HuH-7.5 (cell line): ENCODE data around the gene CAMK1G.

Experiments
- DNase-seq: peaks from one replicate; pipeline ENCODE4 v3.0.0; 2011; ENCODE audit warnings: low spot score

Gene CAMK1G

DNA sequence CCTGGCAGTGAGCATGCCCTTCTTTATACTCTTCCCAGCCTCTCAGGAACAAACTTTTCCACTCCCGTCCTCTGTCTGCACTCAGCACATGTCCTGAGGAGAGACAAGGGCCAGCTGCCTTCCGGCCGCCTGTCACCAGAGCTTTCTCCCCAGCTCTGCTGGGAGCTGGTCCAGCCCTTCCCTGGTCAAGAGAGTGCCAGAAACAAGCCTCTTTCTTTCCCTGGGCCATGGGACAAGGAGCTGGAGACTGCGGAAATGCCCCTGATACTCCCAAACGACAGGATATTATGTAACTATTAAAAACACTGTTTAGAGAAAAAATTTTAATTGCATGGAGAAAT is 58.3 kb downstream of the CAMK1G start:
- no peak for DNase-seq

DNA sequence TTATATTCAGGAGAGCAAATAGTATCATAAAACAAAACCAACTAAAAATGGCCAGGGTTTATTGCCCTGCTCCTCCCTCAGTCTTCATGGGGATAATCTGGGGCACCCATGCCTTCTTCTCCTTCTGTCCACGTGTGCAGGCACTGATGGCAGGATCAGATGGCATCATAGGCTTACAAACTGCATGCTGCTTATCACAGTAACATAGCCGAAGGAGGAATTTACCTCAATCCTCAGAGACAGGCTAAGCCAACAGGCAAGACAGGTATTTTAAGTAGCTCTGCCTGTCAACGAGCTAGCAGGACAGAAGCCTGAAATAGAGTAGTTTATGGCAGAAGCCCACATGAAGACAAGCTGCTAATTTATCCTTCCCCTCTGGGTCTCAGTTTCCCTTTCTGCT is 59.3 kb downstream of the CAMK1G start:
- DNase-seq: no peak

DNA sequence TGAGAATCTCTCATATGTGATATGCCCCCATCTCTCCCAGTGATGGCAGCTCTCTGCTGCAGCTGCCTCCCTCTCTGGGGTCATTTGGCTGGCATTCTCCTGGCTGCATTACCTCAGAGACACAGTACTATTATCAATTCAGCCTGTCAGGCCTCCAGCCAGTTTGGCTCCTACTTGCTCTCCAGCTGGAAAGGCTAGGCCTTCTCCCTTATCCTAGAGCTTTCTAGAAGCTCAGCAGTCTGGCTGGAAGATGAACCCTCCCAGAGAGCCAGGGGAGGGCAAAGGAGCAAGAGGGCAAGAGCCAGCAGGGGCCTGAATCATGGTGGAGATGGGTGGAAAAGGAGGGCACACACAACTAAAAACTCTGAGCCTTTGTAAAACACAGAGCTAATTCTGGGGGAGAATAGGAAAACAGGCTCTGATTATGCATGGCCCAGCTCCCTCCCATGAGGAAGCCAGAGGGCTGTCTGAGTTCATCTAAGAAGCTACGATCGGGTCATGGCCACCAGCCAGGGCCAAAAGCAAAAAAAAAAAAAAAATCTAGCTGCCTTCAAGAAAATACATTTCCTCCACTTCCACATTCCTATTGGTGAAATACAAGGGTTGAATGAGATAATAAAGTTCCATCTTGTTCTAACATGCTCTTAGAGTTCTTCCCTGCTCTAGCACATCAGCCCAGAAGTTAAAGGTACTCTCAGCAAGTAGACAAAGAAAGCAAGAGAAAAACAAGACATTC is 59.9 kb downstream of the CAMK1G start:
- no peak for DNase-seq

DNA sequence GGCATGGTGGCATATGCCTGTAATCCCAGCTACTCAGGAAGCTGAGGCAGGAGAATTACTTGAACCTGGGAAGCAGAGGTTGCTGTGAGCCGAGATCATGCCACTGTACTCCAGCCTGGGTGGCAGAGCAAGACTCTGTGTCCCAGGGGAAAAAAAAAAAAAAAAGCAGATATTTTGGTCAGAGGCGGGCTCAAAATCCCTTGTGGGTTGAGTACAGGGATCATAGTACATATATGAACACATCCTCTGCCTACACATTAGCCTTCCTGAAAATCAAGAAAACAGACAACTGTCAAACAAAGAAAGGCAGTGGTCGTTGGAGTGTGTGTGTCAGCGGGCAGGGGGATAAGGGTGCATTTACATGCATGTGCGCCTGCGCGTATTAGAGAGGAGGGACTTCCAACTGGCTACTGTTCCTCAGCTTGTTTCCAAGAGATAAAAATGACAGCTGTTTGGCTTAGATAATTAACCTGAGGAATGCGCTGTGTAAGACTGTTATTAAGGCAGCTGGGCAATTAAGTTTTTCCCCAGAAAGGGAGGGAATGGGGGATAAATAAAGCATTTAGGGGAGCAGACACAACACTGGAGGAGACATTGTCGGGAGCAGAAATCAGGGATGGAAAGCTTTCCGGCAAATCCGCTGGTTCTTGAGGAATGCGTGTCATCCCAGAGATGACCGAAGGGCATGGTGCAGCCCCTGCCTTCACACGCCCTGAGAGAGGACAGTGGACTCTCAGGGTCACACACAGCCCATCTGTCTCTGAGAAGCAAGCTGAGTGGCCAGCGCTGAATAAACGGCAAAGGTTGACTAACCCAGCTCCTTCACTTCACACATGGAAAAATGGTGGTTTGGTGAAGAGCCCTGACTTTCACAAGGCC is 62.3 kb downstream of the CAMK1G start:
- no peak for DNase-seq

DNA sequence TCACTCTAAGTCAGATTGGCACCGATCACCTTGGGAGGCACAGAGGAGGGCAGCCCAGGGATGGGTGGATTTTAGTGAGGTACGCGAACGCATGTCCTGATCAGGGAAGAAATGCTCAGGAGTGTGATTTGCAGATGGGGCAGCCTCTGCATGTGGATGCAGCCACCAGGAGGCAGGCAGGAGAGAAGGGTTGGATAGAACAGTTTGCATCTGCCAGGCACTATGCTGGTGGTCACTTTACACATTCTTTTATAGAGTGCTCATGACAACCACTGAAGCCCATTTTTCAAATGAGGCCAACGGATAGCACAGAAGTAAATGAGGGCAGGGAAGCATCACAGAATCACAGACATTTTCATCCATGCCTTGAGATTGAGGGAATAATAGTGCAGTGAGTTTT is 63.0 kb downstream of the CAMK1G start:
- DNase-seq: no peak

DNA sequence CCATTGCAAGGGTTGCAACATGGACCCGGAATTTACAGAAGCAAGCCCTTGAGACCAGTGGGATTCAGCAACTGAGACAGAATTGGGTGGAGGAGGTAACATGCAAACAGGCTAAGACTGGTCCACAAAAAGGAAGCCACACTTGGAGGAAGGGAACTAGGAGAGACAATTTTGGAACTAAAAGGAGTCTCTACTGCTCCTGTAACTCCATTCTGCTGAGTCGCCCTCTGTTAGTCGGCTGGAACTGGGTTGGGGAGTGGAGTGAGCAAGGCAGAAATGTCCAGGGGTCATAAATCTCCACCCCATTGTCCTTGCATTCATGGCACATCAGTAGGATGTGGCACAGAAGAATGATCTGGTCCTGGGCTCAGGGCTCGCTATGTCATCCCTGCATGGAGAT is 63.6 kb downstream of the CAMK1G start:
- no peak for DNase-seq

DNA sequence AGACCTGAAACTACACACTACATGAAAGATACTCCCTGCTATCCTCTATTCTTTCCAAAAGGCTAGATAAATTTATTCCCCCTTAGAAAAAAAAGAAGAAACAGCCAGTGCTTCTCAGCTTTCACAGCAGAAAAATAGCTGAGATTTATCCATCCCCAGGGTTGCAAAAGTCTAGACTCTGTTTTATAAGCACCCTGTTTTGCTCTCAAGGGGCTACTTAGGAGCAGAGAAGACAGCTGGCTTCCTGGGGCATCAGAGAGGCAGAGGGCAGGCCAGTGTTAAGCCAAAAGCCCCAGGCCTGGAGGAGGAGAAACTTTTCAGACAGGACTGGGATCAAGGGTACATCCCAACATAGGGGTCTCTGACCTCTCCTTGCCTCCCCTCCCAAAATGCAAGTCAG is 64.8 kb downstream of the CAMK1G start:
- DNase-seq: no peak

DNA sequence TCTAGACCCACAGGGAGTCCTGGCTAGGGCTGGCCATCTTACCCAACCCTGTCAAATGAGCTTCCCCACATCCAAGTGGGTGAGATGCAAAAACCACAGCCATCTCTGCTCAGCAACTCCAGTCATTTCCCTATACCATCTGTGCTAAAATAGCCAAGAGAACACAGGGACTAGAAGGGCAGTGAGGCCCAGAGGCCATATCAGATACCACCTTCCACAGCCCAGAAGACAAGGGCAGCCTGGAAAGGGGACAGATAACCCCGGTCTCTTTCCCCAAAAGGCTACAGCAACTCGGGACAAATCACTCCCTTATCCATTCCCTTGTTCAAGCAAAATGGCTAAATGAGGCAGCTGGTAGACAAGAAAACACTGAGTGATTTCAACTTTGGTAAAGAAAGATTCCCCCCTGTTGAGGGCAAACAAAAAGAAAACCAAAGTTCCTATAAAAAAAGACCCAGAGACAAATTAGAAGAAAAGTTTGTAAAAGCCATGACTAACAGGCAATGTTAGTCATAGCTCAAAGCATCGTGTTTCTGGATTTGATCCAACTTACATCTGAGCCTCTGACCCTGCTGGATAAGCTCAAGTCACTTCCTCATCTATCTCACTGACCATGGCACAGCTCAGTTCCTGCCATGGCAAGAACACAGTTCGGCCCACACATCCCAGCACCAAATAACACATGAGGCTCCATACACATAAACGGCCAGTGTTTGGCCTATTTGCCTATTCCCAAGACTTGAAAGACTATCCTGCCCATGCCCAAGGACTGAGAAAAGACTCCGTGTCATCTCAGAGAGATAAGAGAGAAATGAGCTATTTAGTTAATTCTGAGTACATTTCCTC is 65.6 kb downstream of the CAMK1G start:
- DNase-seq: no peak

DNA sequence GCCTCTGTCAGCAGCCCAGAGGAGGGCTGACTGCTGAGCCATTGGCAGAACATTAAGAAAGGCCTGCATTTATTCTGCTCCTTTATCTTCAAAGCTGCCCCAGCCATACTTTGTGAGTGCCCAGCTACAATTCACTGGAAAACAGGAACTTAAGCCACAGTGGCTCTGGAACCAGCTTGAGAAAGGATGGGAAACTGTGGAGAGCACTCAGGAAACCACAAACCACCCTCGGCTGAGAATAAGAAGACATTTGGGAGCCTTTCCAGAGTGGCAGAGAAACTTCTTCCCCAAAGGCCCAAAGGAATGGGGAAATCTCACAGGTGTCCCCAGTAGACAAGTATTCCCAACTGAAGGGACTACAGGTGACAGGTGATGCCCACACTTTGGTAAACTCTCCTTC is 66.9 kb downstream of the CAMK1G start:
- DNase-seq: no peak

DNA sequence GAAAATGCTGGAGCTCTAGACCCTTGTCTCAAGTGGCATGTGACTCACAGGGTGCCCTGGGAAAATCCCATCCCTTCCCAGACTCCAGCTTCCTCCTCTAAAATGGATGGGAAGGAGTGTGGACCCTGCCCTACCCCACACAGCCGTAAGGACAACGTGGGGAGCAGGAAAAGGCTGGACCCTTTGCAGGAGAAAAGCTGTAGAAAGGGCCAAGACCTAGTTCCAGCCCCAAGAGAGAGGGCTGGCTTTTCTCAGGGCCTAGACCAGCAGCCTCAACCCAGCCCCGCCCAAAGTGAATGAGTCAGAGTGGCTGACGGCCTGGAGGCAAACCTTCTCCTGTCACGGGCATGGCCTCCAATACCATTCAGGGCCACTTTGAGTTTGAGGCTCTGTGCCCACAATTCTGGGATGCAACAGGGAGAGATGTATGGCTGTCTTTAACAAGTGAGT is 67.6 kb downstream of the CAMK1G start:
- DNase-seq: no peak

DNA sequence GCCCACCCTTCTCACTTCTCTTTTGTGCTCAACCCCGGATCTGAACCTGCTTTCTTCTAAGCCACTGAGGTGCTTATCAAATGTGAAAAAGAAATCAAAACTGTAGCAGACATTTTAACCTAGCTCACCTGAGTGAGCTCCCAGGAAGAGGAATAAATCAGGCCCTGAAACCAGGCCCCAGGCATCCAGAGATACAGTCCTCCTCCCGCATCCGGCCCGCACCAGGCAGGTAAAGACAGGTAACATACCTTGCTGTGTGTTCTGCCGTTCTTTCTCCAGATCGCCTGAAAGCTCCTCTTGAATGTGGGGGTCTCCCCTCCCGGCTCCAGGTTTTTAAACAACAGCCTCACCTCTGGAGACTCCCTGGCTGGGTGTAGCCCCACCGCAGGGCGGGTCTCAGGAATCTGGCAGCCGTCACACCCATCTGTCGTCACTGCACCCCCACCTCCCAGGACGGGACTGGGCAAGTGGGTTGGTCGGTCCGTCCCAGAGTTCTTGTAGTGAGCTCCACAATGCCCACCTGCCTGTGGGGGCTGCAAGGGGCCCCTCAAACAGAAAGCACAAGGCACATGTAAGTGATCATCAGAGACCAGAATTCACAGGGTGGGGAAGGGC is 68.7 kb downstream of the CAMK1G start, which contains the start of gene LAMB3:
Gene LAMB3, minus strand, starts transcription at position 305 of the 615 bp plus-strand sequence. CDS start 1,481 bp downstream, outside the sequence.
- DNase-seq: no peak

DNA sequence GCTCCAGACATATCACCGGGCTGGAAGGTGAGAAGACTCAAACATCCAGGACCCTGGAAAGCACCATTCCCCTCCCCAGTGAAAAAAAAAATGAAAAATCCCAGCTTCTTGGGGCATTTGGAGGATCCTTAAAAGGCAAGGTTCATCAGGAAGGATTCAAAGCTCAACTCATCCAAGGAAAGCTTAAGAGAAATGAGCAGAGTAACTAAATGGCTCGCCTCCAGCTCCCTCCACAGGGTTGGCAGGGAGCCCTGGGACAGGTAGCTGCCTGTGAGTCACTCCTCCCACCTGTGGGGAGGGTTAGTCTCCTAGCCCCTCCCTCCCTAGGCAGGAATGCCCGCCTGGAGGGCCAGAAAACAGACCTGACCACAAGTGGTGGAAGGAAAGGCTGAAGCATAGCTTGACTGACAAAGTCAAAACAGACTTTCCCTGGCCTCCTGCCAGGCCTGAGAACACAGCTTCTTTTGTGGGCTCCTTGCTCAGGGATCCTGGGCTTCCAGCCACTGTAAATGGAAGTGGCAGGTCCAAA is 69.4 kb downstream of the CAMK1G start:
- DNase-seq: no peak

DNA sequence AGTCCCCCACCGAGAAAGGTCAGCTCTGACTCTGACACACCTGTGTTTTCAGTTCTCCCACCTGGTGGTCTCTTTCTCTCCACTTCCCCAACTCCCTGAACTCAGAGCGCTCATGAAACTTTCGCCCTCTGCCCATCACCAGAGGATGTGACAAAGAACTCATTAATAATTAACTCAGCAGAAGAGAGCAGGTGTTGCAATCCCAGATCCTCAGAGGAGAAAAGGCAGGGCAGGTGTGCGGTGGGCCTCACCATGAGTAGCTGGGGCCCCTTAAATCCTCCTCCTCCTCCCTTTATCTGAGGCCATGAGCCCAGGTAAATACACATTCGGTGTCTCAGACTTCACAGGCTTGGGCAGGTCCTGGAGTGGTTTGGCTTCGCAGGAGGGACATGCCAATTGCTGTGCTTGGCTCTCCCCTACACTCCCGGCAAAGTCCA is 70.4 kb downstream of the CAMK1G start:
- DNase-seq: no peak

DNA sequence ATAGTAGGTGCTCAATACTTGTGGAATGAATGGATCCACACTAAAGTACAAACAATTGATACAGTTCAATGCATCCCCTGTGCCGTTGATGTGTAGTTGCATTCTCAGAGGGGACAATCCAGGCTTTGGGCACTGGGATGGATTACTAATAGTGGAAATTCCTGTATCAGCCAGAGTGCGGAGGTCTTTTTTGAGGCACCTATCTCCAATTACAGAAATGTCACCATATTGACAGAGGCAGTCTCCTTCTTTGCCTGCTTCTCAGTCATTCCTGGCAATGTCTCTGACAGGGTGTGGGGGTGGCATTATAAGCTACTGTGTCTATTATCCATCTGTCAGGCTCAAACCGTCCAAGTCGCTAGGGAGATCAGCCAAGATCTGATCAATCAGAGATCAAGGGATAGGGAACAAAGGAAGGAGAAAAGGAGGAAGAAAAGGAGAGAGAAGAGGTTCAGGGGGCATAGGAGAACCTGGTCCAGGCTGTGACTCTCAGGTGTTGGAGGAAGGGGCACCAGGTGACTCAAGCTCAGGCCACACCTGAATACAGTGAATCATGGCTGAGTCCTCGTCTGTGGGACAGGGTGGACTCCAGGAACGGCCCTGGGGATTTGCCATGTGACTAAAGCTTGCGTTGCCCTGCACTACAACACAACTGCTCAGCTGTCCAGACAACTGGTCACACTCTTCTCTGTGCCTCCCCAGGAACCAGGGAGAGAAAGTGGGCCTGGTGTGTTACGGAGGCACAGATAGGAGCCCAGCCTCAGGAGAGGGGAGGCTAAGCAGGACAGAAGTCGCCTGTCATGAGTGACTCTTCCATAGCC is 72.1 kb downstream of the CAMK1G start:
- DNase-seq: no peak

DNA sequence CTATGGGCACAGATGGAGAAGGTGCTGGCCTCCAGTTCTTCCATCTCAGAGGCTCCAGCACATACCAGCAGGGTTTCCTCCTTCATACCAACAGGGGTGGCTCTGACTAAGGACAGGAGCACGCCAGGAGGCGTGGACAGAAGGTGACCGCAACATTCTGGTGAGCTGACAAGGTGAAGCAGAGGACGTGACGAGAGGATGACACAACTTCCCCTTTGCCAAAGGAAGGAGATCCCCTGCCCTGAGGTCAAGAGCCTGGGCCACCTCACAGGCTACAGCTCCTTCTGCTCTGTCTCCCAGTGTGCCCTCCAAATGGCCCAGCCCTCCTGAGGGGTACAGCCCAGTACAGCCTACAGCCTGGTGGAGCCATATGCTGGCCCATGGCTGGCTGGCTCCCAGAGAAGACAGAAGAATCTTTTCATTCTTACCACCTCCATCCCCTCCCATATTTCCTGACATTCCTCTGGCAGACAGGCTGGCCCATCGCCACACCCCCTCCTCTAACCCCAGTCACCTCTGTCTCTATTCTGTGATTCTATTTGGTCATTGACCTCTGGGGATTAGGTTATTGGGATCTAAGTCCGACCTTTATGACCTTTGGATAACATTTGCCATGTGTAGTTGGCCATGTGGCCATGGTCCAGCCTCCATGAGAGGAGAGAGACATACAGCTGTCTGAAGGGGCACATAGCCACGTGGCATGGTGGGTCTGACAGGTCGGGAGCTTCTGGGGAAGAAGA is 73.8 kb downstream of the CAMK1G start:
- DNase-seq: no peak

DNA sequence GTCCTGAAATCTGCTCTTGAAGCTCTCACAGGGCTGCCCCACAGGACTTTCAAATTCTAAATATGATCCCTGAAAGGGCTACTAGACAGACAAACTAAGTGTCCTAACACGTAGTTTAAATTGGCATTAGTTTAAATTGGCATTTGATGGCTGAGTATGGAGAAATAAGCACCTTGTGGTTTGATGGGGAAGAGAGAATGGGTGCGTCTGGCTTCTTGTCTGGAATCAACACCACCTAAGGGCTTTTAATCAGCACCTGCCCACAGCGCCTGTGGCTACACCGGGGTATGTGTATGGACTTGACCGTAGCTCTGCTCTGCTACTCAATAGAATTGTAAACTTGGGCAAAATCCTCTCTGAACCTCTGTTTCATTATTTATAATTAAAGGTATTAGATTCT is 74.4 kb downstream of the CAMK1G start:
- no peak for DNase-seq

DNA sequence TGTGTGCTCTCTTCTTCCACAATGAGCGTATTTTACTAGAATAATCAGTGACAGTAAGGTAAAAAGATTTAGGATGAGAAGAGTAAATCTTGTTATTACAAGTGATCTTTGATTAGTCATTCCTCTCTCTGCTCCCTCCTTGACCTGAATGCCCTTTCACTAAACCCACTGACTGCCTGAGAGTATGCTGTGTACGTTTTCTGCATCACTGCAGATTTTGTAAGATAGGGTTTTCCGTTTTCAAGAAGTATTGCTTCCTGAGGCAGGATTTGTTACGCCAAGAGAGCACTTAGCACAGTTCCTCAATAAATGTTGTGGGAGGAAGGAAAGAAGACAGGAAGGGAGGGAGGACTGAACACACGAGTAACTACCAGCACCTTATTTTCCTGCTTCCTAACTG is 76.4 kb downstream of the CAMK1G start:
- no peak for DNase-seq

DNA sequence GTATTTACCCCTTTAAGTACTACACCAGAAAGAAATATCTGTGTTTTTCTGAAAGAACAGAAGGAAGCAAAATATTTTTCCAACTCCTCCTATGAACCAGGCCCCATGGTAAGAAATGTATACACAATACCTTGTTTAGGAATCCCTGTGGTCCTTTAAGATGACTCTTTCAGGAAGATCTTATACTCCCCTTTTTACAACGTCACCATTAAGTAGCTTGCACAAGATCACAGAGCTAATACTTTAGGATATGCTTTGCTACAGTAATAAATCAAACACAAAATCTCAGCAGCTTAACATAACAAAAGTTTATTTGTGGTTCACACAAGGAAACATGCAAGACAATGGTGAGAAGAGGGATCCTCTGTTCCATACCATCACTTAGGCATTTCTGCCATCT is 77.6 kb downstream of the CAMK1G start:
- DNase-seq: no peak

DNA sequence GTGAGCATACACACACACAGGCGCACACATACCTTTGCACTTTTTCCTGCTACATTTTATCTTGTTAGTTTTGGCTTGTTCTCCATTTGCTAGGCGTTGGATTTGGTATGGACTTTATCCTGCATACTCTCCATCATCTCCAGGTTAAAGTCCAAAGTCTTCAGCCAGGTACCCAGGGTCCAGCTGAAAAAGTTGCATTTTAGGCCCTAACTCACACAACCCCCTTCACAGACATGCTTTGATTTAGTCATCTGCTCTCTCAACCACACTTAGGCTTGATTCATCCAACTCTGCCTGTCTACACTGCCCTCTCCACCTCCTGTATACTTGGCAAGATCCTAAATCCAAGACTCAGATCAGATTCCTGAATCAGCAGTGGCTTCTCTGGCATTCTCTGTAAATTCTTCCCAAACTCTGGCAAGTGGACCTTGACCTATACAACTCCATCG is 79.4 kb downstream of the CAMK1G start:
- DNase-seq: no peak
